Endothelial cell of umbilical vein (primary cell): ENCODE measurements around the gene LIN28B.

ENCODE experiments used
- CTCF ChIP-seq, 2 donors: IDR thresholded peaks; 1 replicate in 1 of 2; 2 replicates in 1 of 2; pipeline ENCODE4 v1.5.1; 2011; ENCODE audit warnings: low read length in 2 of 2, mild to moderate bottlenecking in 2 of 2, moderate library complexity in 2 of 2, control low read depth in 1 of 2, inconsistent platforms in 1 of 2, low read depth in 1 of 2; ENCODE audit not compliant: insufficient read depth in 1 of 2; ENCODE audit errors: extremely low read depth in 1 of 2
- EZH2 ChIP-seq: IDR thresholded peaks from 2 replicates; pipeline ENCODE4 v1.6.1; 2012; ENCODE audit warnings: borderline replicate concordance, low read depth, mild to moderate bottlenecking, moderate library complexity, low read length, inconsistent platforms; ENCODE audit not compliant: severe bottlenecking
- FOS ChIP-seq: IDR thresholded peaks from 2 replicates; pipeline ENCODE4 v1.6.1; 2011; ENCODE audit warnings: mild to moderate bottlenecking, low read length, moderate library complexity, borderline replicate concordance; ENCODE audit not compliant: insufficient read depth
- GATA2 ChIP-seq: IDR thresholded peaks from 2 replicates; pipeline ENCODE4 v1.7.0; 2011; ENCODE audit warnings: low read depth, mild to moderate bottlenecking, moderate library complexity, mixed read lengths, low read length; ENCODE audit not compliant: insufficient read length, insufficient read depth
- JUN ChIP-seq: IDR thresholded peaks from 2 replicates; pipeline ENCODE4 v1.6.1; 2011; ENCODE audit warnings: borderline replicate concordance, low read depth; ENCODE audit not compliant: insufficient read length, insufficient read depth
- MAX ChIP-seq: IDR thresholded peaks from 2 replicates; pipeline ENCODE4 v1.6.1; 2011; ENCODE audit not compliant: insufficient read depth, insufficient read length
- POLR2A ChIP-seq: IDR thresholded peaks from 2 replicates; pipeline ENCODE4 v1.6.1; 2012; ENCODE audit warnings: low read depth, mild to moderate bottlenecking, control low read depth, low read length
- POLR2AphosphoS5 ChIP-seq: IDR thresholded peaks from 2 replicates; pipeline ENCODE4 v1.6.1; 2012; ENCODE audit warnings: low read depth, mild to moderate bottlenecking, control low read depth, low read length, moderate library complexity; ENCODE audit not compliant: insufficient read depth

GRCh38 chr6:104943781-104944180 lies 13.1 kb upstream of the LIN28B start:
- no peak for TF ChIP-seq EZH2
- no peak for TF ChIP-seq JUN
- TF ChIP-seq CTCF (IDR thresholded peaks at IDR 0.05; ENCODE audit: extremely low read depth in 1 of 2, insufficient read depth in 1 of 2, low read depth in 1 of 2, low read length in 2 of 2), result no peak
- no peak for TF ChIP-seq POLR2A
- no peak for TF ChIP-seq POLR2AphosphoS5
- TF ChIP-seq MAX, result no peak
- no peak for TF ChIP-seq FOS
- no peak for TF ChIP-seq GATA2
